GM21723 (cell line): ENCODE data around the gene PARD3.
A peak's percentile ranks its signal among the peaks of the same experiment; 100 is the strongest.
"Not testable (repeated sequence)": the region's sequence is repeated elsewhere in the genome, so short reads cannot be mapped to it uniquely, and the experiment has no call there.

Experiments
- ATAC-seq: cut with Tn5 transposase; IDR thresholded peaks from one replicate; pipeline ENCODE4 v1.9.1; 2021; ENCODE audit warnings: mild to moderate bottlenecking, moderate library complexity; ENCODE audit not compliant: unreplicated experiment

Gene PARD3

GRCh38 chr10:34768972-34769330, 46.1 kb downstream of the PARD3 start:
- ATAC-seq, result no peak

GRCh38 chr10:34768261-34768971, 46.7 kb downstream of the PARD3 start:
- no peak for ATAC-seq

GRCh38 chr10:34766811-34767494, 48.1 kb downstream of the PARD3 start:
- ATAC-seq, result no peak

GRCh38 chr10:34766266-34766600, 48.9 kb downstream of the PARD3 start:
- ATAC-seq, result no peak

GRCh38 chr10:34764472-34764946, 50.6 kb downstream of the PARD3 start:
- ATAC-seq, result no peak

- no peak for ATAC-seq
Measured at GRCh38 chr10:34762603-34763299, 52.3 kb downstream of the PARD3 start.

GRCh38 chr10:34762156-34762555, 52.9 kb downstream of the PARD3 start:
- ATAC-seq, result no peak

- no peak for ATAC-seq
Measured at GRCh38 chr10:34761453-34761852, 53.6 kb downstream of the PARD3 start.

GRCh38 chr10:34760606-34761005, 54.5 kb downstream of the PARD3 start:
- no peak for ATAC-seq

- ATAC-seq, result no peak
Measured at GRCh38 chr10:34759837-34760215, 55.3 kb downstream of the PARD3 start.

- ATAC-seq, result no peak
Measured at GRCh38 chr10:34759161-34759836, 55.8 kb downstream of the PARD3 start.

GRCh38 chr10:34758447-34758996, 56.6 kb downstream of the PARD3 start:
- peak; percentile 68 for ATAC-seq

- ATAC-seq, result no peak
Measured at GRCh38 chr10:34757933-34758332, 57.2 kb downstream of the PARD3 start.

- not testable (repeated sequence) for ATAC-seq
Measured at GRCh38 chr10:34757181-34757580, 57.9 kb downstream of the PARD3 start.

- no peak for ATAC-seq
Measured at GRCh38 chr10:34756584-34756983, 58.5 kb downstream of the PARD3 start.

GRCh38 chr10:34753014-34753757, 61.9 kb downstream of the PARD3 start:
- no peak for ATAC-seq

- no peak for ATAC-seq
Measured at GRCh38 chr10:34751272-34751671, 63.8 kb downstream of the PARD3 start.

GRCh38 chr10:34750795-34751194, 64.3 kb downstream of the PARD3 start:
- not testable (repeated sequence) for ATAC-seq

- ATAC-seq, result no peak
Measured at GRCh38 chr10:34748767-34749166, 66.3 kb downstream of the PARD3 start.

- ATAC-seq, result no peak
Measured at GRCh38 chr10:34748357-34748756, 66.7 kb downstream of the PARD3 start.
